ENCODE data around the gene ZNG1B.
"Not testable (repeated sequence)": the region's sequence is repeated elsewhere in the genome, so short reads cannot be mapped to it uniquely, and the experiment has no call there.

The ZNG1B gene

GRCh38 chr2:113515457-113515856, 78.0 kb downstream of the ZNG1B start:
- not testable (repeated sequence) for H3K36me3 Mint-ChIP-seq (ENCODE audit: low read depth); H3K4me1 Mint-ChIP-seq

DNA sequence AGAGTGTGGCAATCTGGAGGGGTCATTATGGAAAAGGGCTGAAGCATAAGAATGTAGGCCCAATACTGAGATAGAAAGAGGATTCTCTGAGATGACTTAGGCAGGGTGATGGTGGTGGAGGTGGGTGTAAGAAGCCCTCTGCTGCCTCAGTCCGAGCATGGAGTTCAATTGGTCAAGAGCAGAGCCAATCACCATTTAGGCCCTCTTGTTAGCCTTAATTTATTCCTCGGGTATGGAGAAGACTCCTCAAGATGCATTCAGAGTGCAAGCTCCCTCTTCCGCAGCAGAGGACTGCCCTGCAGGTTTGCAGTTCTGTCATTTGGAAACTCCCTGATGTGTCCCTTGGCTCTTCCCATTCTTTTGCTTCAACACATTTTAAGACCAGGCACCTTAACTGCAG, 78.5 kb downstream of the ZNG1B start:
- not testable (repeated sequence) for H3K36me3 Mint-ChIP-seq (ENCODE audit: low read depth); H3K4me3 Mint-ChIP-seq; H3K9me3 Mint-ChIP-seq; H3K27ac Mint-ChIP-seq
- Mint-ChIP-seq H3K4me1 (peaks cover 10% of the 10 kb centered on the region), H3K27me3 (ENCODE audit: low read depth) (peaks cover 17% of the 10 kb centered on the region)

More at GRCh38 chr2:113515457-113515856, 78.0 kb downstream of the ZNG1B start:
- H3K27me3 Mint-ChIP-seq (ENCODE audit: low read depth), result peaks cover 17% of the 10 kb centered on the region
- not testable (repeated sequence) for H3K27ac Mint-ChIP-seq, H3K4me3 Mint-ChIP-seq, H3K9me3 Mint-ChIP-seq

GRCh38 chr2:113517025-113517424, 79.5 kb downstream of the ZNG1B start:
- H3K4me1 Mint-ChIP-seq, result peaks cover 12% of the 10 kb centered on the region
- not testable (repeated sequence) for H3K36me3 Mint-ChIP-seq (ENCODE audit: low read depth); H3K9me3 Mint-ChIP-seq; H3K4me3 Mint-ChIP-seq; H3K27ac Mint-ChIP-seq
- H3K27me3 Mint-ChIP-seq (ENCODE audit: low read depth), result peaks cover 16% of the 10 kb centered on the region

DNA sequence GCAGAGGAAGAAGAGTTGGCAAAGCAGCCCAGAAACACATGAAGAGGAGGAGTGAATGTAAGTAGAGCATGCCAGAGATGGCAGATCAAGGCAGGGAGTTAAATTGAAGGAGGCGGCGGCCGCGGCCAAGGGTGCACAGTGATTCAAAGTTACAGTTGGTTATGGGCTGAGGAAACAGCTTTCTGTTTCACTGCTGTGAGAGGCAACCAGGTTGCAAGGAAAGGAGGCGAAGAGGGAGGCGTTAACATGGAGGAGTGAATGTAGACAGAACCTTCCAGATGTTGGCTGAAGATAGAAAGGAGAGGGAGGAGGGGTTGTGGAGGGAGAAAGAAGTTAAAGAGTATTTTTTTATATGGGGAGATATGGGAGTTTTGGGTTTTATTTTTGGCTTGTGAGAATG, 83.3 kb downstream of the ZNG1B start:
- H3K9me3 Mint-ChIP-seq; H3K27me3 Mint-ChIP-seq (ENCODE audit: low read depth); H3K4me1 Mint-ChIP-seq; H3K36me3 Mint-ChIP-seq (ENCODE audit: low read depth): not testable (repeated sequence)
- Mint-ChIP-seq H3K27ac (peak overlapping the region; percentile 60 to 94 (median 89)), H3K4me3 (peak overlapping the region; percentile 26 to 49 (median 30))

GRCh38 chr2:113521492-113521891, 84.0 kb downstream of the ZNG1B start:
- H3K27ac Mint-ChIP-seq, result peak overlapping the region in 1 of 3 experiments; percentile 71
- not testable (repeated sequence) for H3K9me3 Mint-ChIP-seq; H3K4me1 Mint-ChIP-seq; H3K36me3 Mint-ChIP-seq (ENCODE audit: low read depth); H3K27me3 Mint-ChIP-seq (ENCODE audit: low read depth); H3K4me3 Mint-ChIP-seq

DNA sequence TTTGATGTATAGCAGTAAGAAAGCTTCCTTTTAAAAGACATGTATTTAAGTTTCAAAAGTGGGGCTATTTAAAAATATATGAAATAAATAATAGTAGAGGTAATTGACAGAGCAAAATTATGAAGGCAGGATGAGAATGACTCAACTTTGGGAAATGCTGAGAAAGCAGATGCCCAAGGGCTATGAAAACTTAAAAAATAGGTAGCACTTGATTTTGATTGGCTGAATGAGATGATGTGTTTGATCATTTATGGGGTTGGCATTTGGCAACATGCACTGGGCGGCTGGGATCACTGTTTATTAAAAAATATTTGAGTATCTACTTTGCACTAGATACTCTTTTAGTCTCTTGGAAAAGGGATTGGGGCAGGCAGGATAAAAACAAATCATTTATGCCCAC, 87.5 kb downstream of the ZNG1B start:
- H3K9me3 Mint-ChIP-seq; H3K27ac Mint-ChIP-seq; H3K4me3 Mint-ChIP-seq; H3K36me3 Mint-ChIP-seq (ENCODE audit: low read depth); H3K27me3 Mint-ChIP-seq (ENCODE audit: low read depth): not testable (repeated sequence)
- H3K4me1 Mint-ChIP-seq, result peaks cover 10% of the 10 kb centered on the region

DNA sequence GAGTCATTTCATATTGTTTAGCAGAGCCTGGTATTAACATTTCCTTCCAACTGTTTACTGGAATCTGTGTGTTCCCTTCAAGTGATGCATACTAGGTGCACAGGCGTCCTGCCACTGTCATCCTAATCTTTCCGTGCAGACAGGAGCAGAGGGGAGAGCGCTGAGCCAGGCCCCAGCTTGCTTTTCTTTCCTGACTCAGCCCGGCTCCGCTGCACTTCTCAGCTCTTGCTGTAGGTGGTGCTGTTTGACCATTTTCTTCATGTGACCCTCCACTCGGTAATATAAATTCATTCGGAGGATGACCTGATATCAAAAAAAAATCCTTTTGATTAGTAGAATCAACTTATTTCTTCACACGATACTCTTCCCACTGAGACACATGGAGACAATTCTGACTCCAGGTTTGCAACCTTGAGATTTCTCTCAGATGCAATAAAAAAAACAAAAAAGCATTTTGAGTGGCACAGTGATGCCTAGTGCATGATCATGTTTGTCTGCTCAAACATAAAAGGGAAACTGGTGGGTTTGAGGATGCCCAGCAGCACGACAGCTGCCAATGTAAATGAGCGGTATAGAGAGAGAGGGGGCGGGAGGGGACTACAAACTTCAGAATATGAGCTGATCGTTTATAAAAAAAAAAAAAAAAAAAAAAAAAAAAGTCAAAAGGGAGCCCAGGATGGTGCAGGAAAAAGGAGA, 90.0 kb downstream of the ZNG1B start:
- H3K36me3 Mint-ChIP-seq (ENCODE audit: low read depth); H3K27me3 Mint-ChIP-seq (ENCODE audit: low read depth); H3K27ac Mint-ChIP-seq; H3K9me3 Mint-ChIP-seq; H3K4me3 Mint-ChIP-seq; H3K4me1 Mint-ChIP-seq: not testable (repeated sequence)
- TF ChIP-seq, protein P1, sequence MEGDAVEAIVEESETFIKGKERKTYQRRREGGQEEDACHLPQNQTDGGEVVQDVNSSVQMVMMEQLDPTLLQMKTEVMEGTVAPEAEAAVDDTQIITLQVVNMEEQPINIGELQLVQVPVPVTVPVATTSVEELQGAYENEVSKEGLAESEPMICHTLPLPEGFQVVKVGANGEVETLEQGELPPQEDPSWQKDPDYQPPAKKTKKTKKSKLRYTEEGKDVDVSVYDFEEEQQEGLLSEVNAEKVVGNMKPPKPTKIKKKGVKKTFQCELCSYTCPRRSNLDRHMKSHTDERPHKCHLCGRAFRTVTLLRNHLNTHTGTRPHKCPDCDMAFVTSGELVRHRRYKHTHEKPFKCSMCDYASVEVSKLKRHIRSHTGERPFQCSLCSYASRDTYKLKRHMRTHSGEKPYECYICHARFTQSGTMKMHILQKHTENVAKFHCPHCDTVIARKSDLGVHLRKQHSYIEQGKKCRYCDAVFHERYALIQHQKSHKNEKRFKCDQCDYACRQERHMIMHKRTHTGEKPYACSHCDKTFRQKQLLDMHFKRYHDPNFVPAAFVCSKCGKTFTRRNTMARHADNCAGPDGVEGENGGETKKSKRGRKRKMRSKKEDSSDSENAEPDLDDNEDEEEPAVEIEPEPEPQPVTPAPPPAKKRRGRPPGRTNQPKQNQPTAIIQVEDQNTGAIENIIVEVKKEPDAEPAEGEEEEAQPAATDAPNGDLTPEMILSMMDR (IDR thresholded peaks at IDR 0.05; ENCODE audit: unreplicated experiment in 3 of 3), result peak in 2 of 3 experiments; percentile 7 to 16

DNA sequence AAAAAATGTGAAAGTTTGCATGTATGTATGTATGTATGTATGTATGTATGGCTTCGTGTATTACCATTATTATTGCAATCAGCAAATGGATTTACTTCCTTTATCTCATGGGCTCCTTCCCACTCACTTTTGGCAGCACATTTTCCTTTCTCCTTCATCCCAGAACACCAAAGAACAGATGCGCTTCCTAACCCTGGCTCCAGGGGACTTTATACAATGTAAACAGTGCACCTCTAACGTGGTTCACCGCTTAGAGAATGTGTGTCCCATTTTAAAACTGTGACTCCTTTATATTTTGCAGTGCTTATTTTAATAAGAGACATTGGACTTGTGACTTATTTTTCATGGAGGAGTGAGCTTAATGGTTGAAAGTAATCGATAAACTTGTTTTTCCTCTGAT, 90.6 kb downstream of the ZNG1B start:
- H3K36me3 Mint-ChIP-seq (ENCODE audit: low read depth); H3K4me1 Mint-ChIP-seq; H3K9me3 Mint-ChIP-seq; H3K4me3 Mint-ChIP-seq; H3K27me3 Mint-ChIP-seq (ENCODE audit: low read depth): not testable (repeated sequence)
- peak overlapping the region in 1 of 3 experiments; percentile 49 for H3K27ac Mint-ChIP-seq

DNA sequence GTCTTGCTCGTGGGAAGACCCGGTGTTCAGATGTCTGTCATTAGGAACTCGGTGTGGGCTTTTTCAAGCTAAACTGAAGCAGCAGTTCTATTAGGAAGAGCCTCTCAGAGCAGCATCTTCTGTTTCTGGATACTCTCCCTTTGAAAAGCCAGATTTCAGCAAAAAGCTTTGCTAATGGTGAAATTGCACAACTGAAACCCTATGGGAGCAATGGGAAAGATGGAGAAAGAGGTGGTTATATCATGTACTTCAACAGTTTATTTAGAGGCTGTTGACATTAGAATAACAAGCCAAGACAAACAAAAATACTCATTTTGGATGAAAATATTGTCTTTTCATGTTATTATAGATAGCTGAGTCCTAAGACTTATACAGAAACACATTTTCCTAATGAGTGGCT, 91.4 kb downstream of the ZNG1B start:
- H3K27me3 Mint-ChIP-seq (ENCODE audit: low read depth), result peaks cover 11% of the 10 kb centered on the region
- H3K4me1 Mint-ChIP-seq; H3K36me3 Mint-ChIP-seq (ENCODE audit: low read depth); H3K27ac Mint-ChIP-seq; H3K4me3 Mint-ChIP-seq; H3K9me3 Mint-ChIP-seq: not testable (repeated sequence)

GRCh38 chr2:113532991-113533390, 95.5 kb downstream of the ZNG1B start:
- H3K36me3 Mint-ChIP-seq (ENCODE audit: low read depth); H3K4me3 Mint-ChIP-seq; H3K4me1 Mint-ChIP-seq; H3K9me3 Mint-ChIP-seq; H3K27ac Mint-ChIP-seq: not testable (repeated sequence)
- peaks cover 11% of the 10 kb centered on the region for H3K27me3 Mint-ChIP-seq (ENCODE audit: low read depth)

DNA sequence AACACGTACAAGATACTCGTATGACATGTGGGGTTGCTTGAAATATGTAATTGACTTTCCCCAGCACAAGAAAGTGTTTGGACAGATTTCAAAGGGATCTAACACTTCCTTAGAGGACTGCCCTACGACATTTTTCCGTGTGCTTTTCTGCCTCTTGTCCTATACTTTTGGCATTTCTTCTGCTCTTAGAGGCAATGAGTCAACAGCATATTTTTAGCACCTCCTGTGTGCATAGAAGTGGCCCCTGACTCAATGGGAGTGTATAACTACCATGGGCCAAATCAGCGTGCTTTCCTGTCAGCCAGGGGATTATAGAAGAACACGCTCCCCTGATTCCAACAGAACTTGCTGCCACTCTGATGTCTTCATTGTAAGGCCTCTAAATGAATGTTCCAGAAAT, 99.1 kb downstream of the ZNG1B start:
- not testable (repeated sequence) for H3K27ac Mint-ChIP-seq; H3K4me1 Mint-ChIP-seq; H3K36me3 Mint-ChIP-seq (ENCODE audit: low read depth); H3K9me3 Mint-ChIP-seq; H3K4me3 Mint-ChIP-seq
- peaks cover 13% of the 10 kb centered on the region for H3K27me3 Mint-ChIP-seq (ENCODE audit: low read depth)

- Mint-ChIP-seq H3K4me3 (peak overlapping the region; percentile 80 to 92 (median 91)), H3K27ac (peak overlapping the region; percentile 96 to 97 (median 97)), H3K27me3 (ENCODE audit: low read depth) (peaks cover 14% of the 10 kb centered on the region)
- not testable (repeated sequence) for H3K36me3 Mint-ChIP-seq (ENCODE audit: low read depth); H3K4me1 Mint-ChIP-seq; H3K9me3 Mint-ChIP-seq
Measured at GRCh38 chr2:113540834-113541203, 103.3 kb downstream of the ZNG1B start.

- H3K4me1 Mint-ChIP-seq; H3K36me3 Mint-ChIP-seq (ENCODE audit: low read depth); H3K9me3 Mint-ChIP-seq: not testable (repeated sequence)
- Mint-ChIP-seq H3K27me3 (ENCODE audit: low read depth) (peaks cover 14% of the 10 kb centered on the region), H3K4me3 (peak overlapping the region; percentile 80 to 92 (median 91)), H3K27ac (peak overlapping the region; percentile 96 to 97 (median 97))
Measured at GRCh38 chr2:113541204-113541975, 103.9 kb downstream of the ZNG1B start.

DNA sequence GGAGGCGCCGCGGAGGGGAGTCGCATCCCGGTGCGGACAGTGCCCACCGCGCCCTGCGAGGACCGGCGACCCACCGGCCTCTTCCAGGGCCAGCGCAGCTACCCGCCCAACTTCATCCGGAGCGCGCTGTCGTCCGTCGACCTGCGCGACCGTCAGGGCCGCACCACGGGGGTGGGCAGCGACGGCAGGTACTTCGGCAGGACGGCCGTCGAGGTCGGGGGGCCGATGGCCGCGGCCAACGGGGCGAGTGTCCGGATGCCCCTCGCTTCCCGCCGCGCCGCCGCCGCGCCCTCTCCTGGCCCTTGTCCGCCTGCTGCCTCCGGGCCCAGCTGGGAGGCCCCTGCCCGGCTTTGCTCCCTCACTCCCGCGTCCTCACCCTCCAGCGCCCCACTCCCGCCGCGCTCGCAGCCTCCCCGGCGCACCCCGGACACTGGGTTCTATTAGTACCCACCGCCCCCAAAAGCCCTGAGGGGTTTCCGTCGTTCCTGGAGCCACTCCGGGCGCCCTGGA, 104.5 kb downstream of the ZNG1B start:
- Mint-ChIP-seq H3K27me3 (ENCODE audit: low read depth) (peaks cover 14% of the 10 kb centered on the region), H3K27ac (peak overlapping the region; percentile 97 to 100 (median 98)), H3K4me3 (peak overlapping the region; percentile 89 to 99 (median 95))
- not testable (repeated sequence) for H3K36me3 Mint-ChIP-seq (ENCODE audit: low read depth); H3K9me3 Mint-ChIP-seq; H3K4me1 Mint-ChIP-seq

All from nephron (organoid).